ENCODE results near the gene C6orf89. TPM values are rescaled to one million over a fixed set of nuclear protein-coding genes. Genes with fewer than 3 reads are reported as not detected.

Gene C6orf89
- total and polyA plus RNA-seq, 5 donors, result 53.2 to 83.9 (median 75.3) TPM

- Histone ChIP-seq H3K4me3 (ENCODE audit: low read length) (no peak overlapping the region), H3K27me3 (ENCODE audit: control insufficient read depth, insufficient read depth) (no peaks in the 10 kb centered on the region), H3K27ac (ENCODE audit: low read length) (no peak overlapping the region), H3K4me1 (ENCODE audit: control insufficient read depth, insufficient read depth, low read length) (peaks cover 5% of the 10 kb centered on the region), H3K9me3 (ENCODE audit: control insufficient read depth, low read length) (no peaks in the 10 kb centered on the region)
- DNase-seq (peak; percentile 78 to 90 (median 89)), ATAC-seq (peak; percentile 10 to 35)
- 67% methylated on average over 12 of the region's 12 CpGs for WGBS
- intact Hi-C loops (cut with DNase I), result no loop called here
These were observed 77.1 kb downstream of the C6orf89 start for GRCh38 chr6:36962874-36963273.

GRCh38 chr6:36963451-36964290, 77.9 kb downstream of the C6orf89 start:
- Histone ChIP-seq H3K4me3 (ENCODE audit: low read length) (no peak overlapping the region), H3K4me1 (ENCODE audit: control insufficient read depth, insufficient read depth, low read length) (peaks cover 5% of the 10 kb centered on the region), H3K27ac (ENCODE audit: low read length) (no peak overlapping the region), H3K9me3 (ENCODE audit: control insufficient read depth, low read length) (no peaks in the 10 kb centered on the region), H3K27me3 (ENCODE audit: control insufficient read depth, insufficient read depth) (no peaks in the 10 kb centered on the region)
- peak; percentile 68 to 84 (median 81) for DNase-seq
- ATAC-seq, result peak; percentile 33 to 39
- intact Hi-C loops (cut with DNase I), result no loop called here
- WGBS, result 71% methylated on average over 11 of the region's 11 CpGs

GRCh38 chr6:36964349-36964748, 78.6 kb downstream of the C6orf89 start:
- 80% methylated on average over 6 of the region's 6 CpGs for WGBS
- no peaks in the 10 kb centered on the region for H3K27me3 ChIP-seq (ENCODE audit: control insufficient read depth, insufficient read depth)
- DNase-seq, result no peak
- no peak overlapping the region for H3K4me3 ChIP-seq (ENCODE audit: low read length)
- H3K4me1 ChIP-seq (ENCODE audit: control insufficient read depth, insufficient read depth, low read length), result peaks cover 5% of the 10 kb centered on the region
- H3K9me3 ChIP-seq (ENCODE audit: control insufficient read depth, low read length), result no peaks in the 10 kb centered on the region
- ATAC-seq, result peak in 1 of 2 donors; percentile 10
- intact Hi-C loops (cut with DNase I), result no loop called here
- H3K27ac ChIP-seq (ENCODE audit: low read length), result no peak overlapping the region

GRCh38 chr6:36964908-36965307, 79.2 kb downstream of the C6orf89 start:
- DNase-seq (peak in 1 of 3 donors; percentile 50), ATAC-seq (no peak)
- Histone ChIP-seq H3K27ac (ENCODE audit: low read length) (no peak overlapping the region), H3K27me3 (ENCODE audit: control insufficient read depth, insufficient read depth) (no peaks in the 10 kb centered on the region), H3K9me3 (ENCODE audit: control insufficient read depth, low read length) (no peaks in the 10 kb centered on the region), H3K4me3 (ENCODE audit: low read length) (no peak overlapping the region), H3K4me1 (ENCODE audit: control insufficient read depth, insufficient read depth, low read length) (peaks cover 5% of the 10 kb centered on the region)
- intact Hi-C loops (cut with DNase I), result no loop called here
- WGBS, result 77% methylated on average over 4 of the region's 4 CpGs

- Histone ChIP-seq H3K27me3 (ENCODE audit: control insufficient read depth, insufficient read depth) (no peaks in the 10 kb centered on the region), H3K4me1 (ENCODE audit: control insufficient read depth, insufficient read depth, low read length) (peaks cover 5% of the 10 kb centered on the region), H3K27ac (ENCODE audit: low read length) (no peak overlapping the region), H3K4me3 (ENCODE audit: low read length) (no peak overlapping the region), H3K9me3 (ENCODE audit: control insufficient read depth, low read length) (no peaks in the 10 kb centered on the region)
- DNase-seq, result no peak
- 72% methylated on average over 3 of the region's 3 CpGs for WGBS
- peak in 1 of 2 donors; percentile 3 for ATAC-seq
- intact Hi-C loops (cut with DNase I), result no loop called here
These were observed 81.5 kb downstream of the C6orf89 start for GRCh38 chr6:36967301-36967700.

- Histone ChIP-seq H3K9me3 (ENCODE audit: control insufficient read depth, low read length) (no peaks in the 10 kb centered on the region), H3K27ac (ENCODE audit: low read length) (no peak overlapping the region), H3K27me3 (ENCODE audit: control insufficient read depth, insufficient read depth) (no peaks in the 10 kb centered on the region), H3K4me1 (ENCODE audit: control insufficient read depth, insufficient read depth, low read length) (peaks cover 8% of the 10 kb centered on the region), H3K4me3 (ENCODE audit: low read length) (no peak overlapping the region)
- intact Hi-C loops (cut with DNase I), result no loop called here
- DNase-seq (no peak), ATAC-seq (no peak)
- 57% methylated on average over 4 of the region's 4 CpGs for WGBS
These were observed 82.0 kb downstream of the C6orf89 start for GRCh38 chr6:36967757-36968156.

- Histone ChIP-seq H3K27ac (ENCODE audit: low read length) (no peak overlapping the region), H3K9me3 (ENCODE audit: control insufficient read depth, low read length) (no peaks in the 10 kb centered on the region), H3K27me3 (ENCODE audit: control insufficient read depth, insufficient read depth) (no peaks in the 10 kb centered on the region), H3K4me1 (ENCODE audit: control insufficient read depth, insufficient read depth, low read length) (peaks cover 9% of the 10 kb centered on the region), H3K4me3 (ENCODE audit: low read length) (no peak overlapping the region)
- intact Hi-C loops (cut with DNase I), result no loop called here
- DNase-seq (peak; percentile 76 to 88 (median 78)), ATAC-seq (peak in 1 of 2 donors; percentile 24)
- WGBS, result 87% methylated on average over 16 of the region's 16 CpGs
These were observed 82.7 kb downstream of the C6orf89 start for GRCh38 chr6:36968266-36968977.

GRCh38 chr6:36969240-36969691, 83.5 kb downstream of the C6orf89 start:
- no peaks in the 10 kb centered on the region for H3K9me3 ChIP-seq (ENCODE audit: control insufficient read depth, low read length)
- WGBS, result 77% methylated on average over 14 of the region's 14 CpGs
- peaks cover 4% of the 10 kb centered on the region for H3K4me1 ChIP-seq (ENCODE audit: control insufficient read depth, insufficient read depth, low read length)
- DNase-seq, result peak in 2 of 3 donors; percentile 64 to 69
- ATAC-seq, result peak in 1 of 2 donors; percentile 20
- no peak overlapping the region for H3K27ac ChIP-seq (ENCODE audit: low read length)
- H3K4me3 ChIP-seq (ENCODE audit: low read length), result no peak overlapping the region
- intact Hi-C loops (cut with DNase I), result no loop called here
- H3K27me3 ChIP-seq (ENCODE audit: control insufficient read depth, insufficient read depth), result no peaks in the 10 kb centered on the region

GRCh38 chr6:36969988-36970891, 84.5 kb downstream of the C6orf89 start:
- no peaks in the 10 kb centered on the region for H3K27me3 ChIP-seq (ENCODE audit: control insufficient read depth, insufficient read depth)
- WGBS, result 82% methylated on average over 17 of the region's 17 CpGs
- DNase-seq, result peak in 1 of 3 donors; percentile 55
- no peak overlapping the region for H3K27ac ChIP-seq (ENCODE audit: low read length)
- H3K9me3 ChIP-seq (ENCODE audit: control insufficient read depth, low read length), result no peaks in the 10 kb centered on the region
- peaks cover 4% of the 10 kb centered on the region for H3K4me1 ChIP-seq (ENCODE audit: control insufficient read depth, insufficient read depth, low read length)
- intact Hi-C loops (cut with DNase I), result loop anchor here in 1 of 4 donors (10.0 kb wide), 1 partner anchor 65 kb away; no protein-coding TSS in a partner anchor
- peak; percentile 1 to 3 for ATAC-seq
- H3K4me3 ChIP-seq (ENCODE audit: low read length), result no peak overlapping the region

Measured in right cardiac atrium (tissue), 5 donors.